IPS DF 4.7 (cell line): Measurements from ENCODE around the gene CPNE5.
"Not testable (repeated sequence)": the region's sequence is repeated elsewhere in the genome, so short reads cannot be mapped to it uniquely, and the experiment has no call there.

Source experiments
- DNase-seq: peaks from one replicate; pipeline ENCODE4 v3.0.0-alpha.2; 2013; ENCODE audit warnings: low spot score; ENCODE audit errors: extremely low read depth

Gene CPNE5

GRCh38 chr6:36704961-36705577 lies 134.2 kb downstream of the CPNE5 start:
- DNase-seq: not testable (repeated sequence)

- no peak for DNase-seq
These were observed 135.3 kb downstream of the CPNE5 start for GRCh38 chr6:36703982-36704381.

DNA sequence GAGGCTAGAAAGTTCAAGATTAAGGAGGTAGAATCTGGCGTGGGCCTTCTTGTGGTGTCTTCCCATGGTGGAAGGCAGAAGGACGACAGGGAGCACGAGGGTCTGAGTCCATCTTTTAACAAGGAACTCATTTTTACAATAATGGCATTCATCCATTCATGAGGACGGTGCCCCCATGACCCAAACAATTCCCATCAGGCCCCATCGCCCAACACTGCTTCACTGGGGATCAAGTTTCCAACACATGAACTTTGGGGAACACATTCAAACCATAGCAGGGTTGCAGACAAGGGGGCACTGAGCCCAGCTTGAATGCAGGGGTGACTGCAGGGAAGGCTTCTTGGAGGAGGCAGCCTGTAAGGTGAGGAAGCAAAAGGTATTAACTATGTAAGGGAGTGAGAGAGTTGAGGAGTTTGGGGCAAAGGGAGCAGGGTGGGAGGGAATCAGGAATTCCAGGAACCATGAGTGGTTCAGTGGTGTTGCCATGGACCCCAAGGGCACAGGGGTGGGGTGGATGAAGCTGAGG lies 136.1 kb downstream of the CPNE5 start:
- DNase-seq: no peak

- DNase-seq: no peak
These were observed 136.6 kb downstream of the CPNE5 start for GRCh38 chr6:36702656-36703055.

DNA sequence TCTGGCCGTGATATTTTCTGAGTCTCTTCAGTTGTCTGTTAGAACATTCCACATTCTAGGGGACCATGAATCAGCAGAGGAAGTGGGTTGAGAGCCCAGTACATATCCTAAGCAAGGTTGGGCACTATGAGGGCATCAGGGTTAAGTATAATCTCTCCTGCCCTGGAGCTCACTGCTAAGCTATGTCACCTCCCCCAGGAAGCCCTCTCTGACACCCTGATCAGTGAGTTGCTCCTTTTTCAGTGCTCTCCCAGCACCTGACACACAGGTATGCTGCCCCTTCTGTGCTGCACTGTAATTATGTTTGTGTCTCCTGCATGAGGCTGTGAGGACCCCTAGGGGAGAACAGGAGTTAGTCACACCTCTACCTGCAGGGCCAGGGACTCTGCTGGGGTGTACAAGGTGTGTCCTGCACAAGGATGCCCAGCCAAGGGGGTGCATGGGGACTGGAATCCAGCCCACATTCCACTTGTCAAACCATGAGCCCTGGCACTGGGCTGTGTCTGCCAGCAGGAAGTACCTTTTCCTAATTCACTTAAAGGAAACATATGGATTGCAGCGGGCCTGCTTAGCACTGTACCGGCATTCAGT lies 137.7 kb downstream of the CPNE5 start:
- DNase-seq: no peak

GRCh38 chr6:36700831-36701230 lies 138.4 kb downstream of the CPNE5 start:
- DNase-seq: no peak

DNA sequence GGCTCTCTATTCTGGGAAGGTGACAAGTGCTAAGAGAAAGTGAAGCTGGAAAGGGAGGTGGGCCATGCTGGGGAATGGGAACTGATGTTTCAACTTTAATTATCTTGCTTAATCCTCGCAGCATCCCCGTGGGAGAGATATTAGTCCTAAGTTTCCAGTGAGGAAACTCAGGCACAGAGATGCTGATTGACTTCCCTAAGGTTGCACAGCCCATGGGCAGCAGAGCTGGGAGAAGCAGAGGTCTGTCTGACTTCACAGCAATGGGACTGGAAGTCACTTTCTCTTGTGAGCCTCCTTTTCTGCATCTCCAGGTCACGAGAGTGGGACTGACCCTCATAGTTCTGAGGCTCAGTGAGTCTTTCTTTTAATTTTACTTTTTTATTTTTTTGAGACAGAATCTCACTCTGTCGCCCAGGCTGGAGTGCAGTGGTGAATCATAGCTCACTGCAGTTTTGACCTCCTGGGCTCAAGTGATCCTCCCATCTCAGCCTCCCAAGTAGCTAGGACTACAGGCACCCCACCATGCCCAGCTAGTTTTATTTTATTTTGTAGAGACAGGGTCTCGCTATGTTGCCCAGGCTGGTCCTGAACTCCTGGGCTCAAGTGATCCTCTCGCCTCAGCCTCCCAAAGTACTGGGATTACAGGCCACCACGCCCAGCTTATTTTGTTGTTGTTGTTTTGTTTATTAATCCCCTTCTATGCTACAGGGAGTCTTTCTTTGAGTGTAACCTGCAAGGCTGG lies 139.0 kb downstream of the CPNE5 start:
- DNase-seq: no peak

DNA sequence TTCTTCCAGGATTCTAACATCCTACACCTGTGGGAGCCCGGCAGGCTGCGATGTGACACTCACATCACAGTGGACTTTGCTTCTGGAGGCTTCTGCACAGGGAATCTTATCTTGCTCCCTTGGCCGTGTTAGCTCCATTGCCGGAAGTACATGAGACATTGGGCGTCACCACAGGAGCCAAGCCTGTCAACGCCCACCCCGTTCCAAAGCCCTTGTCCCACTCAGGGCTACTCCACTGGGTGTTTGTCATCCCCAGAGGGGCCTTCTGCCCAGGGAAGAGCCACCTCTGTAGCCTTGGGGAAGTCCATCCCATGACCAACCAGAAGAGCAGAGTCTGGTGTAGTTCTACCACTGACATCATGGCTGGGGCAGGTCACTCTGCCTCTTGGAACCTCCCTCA lies 139.9 kb downstream of the CPNE5 start:
- DNase-seq: no peak

DNA sequence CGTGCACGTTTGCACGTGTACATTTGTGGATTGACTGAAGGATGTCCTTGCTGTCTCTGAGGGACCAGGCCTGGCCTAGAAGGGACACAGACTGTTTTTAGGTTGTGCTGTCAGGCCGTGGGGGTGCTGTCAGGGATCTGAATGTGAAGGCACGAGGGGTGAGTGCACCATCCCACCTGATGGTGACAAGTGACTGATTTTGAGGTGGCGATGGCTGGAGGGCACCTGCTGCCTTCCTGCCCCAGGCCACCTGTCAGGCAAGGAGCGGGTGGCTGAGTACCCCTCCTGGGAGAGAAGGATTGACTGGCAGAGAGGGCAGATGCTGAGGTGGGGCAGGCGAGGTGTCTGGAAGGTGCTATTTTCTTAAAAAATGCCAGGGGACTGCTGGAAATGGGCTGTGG lies 140.4 kb downstream of the CPNE5 start:
- no peak for DNase-seq

GRCh38 chr6:36698196-36698595 lies 141.0 kb downstream of the CPNE5 start:
- no peak for DNase-seq

GRCh38 chr6:36697481-36697903 lies 141.8 kb downstream of the CPNE5 start, which contains the start of gene RAB44:
Gene RAB44 (plus strand): TSS chr6:36697826. CDS start chr6:36704236, 6,410 bp downstream.
- no peak for DNase-seq

DNA sequence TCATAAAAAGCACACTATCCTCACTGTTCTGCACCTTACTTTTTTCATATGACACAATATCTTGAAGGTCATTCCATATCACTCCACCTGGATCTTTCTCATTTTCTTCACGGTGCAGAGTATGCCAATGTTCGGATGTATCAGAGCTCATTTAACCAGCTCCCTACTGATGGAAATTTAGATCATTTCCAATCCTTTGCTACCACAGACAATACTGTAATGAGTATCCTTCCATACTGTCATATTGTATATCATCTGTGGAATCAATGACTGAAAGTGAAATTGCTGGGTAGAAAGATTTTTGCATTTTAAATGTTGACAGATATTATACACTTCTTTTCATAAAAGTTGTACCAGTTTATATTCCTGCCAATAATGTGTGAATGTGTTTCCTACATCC lies 143.8 kb downstream of the CPNE5 start:
- DNase-seq: no peak

GRCh38 chr6:36694616-36695015 lies 144.6 kb downstream of the CPNE5 start:
- DNase-seq: no peak

GRCh38 chr6:36692861-36693702 lies 146.2 kb downstream of the CPNE5 start:
- no peak for DNase-seq

GRCh38 chr6:36692220-36692619 lies 147.0 kb downstream of the CPNE5 start:
- DNase-seq: no peak

DNA sequence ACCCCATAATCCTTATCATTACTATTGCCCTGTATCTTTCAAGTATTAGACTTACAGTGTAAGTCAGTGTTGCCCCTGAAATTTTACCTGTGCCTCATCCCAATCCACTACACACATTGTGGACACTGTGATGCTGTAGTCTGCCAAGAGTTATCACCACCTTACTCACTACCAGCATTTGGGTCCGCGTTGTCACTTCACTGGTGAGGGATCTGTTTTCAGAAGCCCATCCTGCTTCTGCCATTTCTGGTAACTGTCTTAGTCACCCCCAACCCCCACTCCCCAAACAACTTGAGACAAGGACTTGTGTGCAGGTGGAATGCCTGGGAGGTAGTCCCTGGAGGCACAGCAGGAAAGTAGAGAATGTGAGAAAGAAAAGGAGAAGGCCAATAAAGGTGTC lies 147.6 kb downstream of the CPNE5 start:
- no peak for DNase-seq

DNA sequence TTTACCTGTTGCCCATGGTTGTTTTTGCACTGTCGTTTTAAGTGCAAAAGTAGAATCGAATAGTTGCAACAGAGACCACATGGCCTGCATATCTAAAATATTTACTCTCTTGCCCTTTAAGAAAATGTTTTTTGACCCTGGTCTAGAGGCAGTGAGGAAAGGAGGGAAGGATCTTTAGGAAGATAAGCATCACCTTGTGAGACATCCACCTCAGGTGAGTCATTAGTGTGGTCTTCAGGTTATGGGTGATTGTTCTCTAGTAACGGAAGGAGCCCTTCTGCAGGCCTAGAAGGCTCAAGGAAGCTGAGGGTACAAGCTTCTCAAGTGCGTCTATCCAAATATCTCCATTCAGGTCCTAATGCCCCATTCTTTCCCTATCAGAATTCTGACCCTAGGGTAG lies 148.2 kb downstream of the CPNE5 start:
- DNase-seq: no peak
